Chondrocyte (in vitro differentiated cells): ENCODE measurements around the gene GRB2. TPM values are rescaled to one million over a fixed set of nuclear protein-coding genes. Genes with fewer than 3 reads are reported as not detected.

Experiments
- DNase-seq: peaks from one replicate; pipeline ENCODE4 v3.0.0; 2021; ENCODE audit warnings: mixed read lengths, low spot score
- H3K27ac Mint-ChIP-seq: one replicate; pipeline ENCODE4 v1.8.0; 2021; ENCODE audit warnings: mild to moderate bottlenecking, moderate library complexity, mixed read lengths; ENCODE audit not compliant: unreplicated experiment
- H3K27me3 Mint-ChIP-seq: 2 replicates; pipeline ENCODE4 v1.8.0; 2021; ENCODE audit warnings: low read depth, mixed read lengths
- H3K36me3 Mint-ChIP-seq: 2 replicates; pipeline ENCODE4 v1.8.0; 2021; ENCODE audit warnings: low read depth, mixed read lengths
- H3K4me1 Mint-ChIP-seq: 2 replicates; pipeline ENCODE4 v1.8.0; 2021; ENCODE audit warnings: low read depth, mild to moderate bottlenecking, mixed read lengths
- H3K4me3 Mint-ChIP-seq: one replicate; pipeline ENCODE4 v1.8.0; 2021; ENCODE audit warnings: mild to moderate bottlenecking, moderate library complexity, mixed read lengths; ENCODE audit not compliant: unreplicated experiment
- H3K9me3 Mint-ChIP-seq: 2 replicates; pipeline ENCODE4 v1.8.0; 2021; ENCODE audit warnings: low read depth, mixed read lengths
- CTCF ChIP-seq: fragments of 200-600 bp; sonication (generic); IDR thresholded peaks from 2 replicates; pipeline ENCODE4 v1.5.0; 2021; ENCODE audit warnings: antibody characterized with exemption, mild to moderate bottlenecking, moderate library complexity
- total RNA-seq: library from RNA; stranded (reverse); gene quantifications from 3 replicates; pipeline ENCODE4 v1.2.1, GENCODE V29; 2021

The GRB2 gene
- total RNA-seq, 1 donor from 2014 or later = 79.4 TPM

GRCh38 chr17:75365931-75366275 lies 39.6 kb downstream of the GRB2 start:
- peaks cover 85% of the 10 kb centered on the region for H3K4me1 Mint-ChIP-seq
- no peak overlapping the region for H3K4me3 Mint-ChIP-seq

GRCh38 chr17:75365009-75365930 lies 40.2 kb downstream of the GRB2 start:
- Mint-ChIP-seq H3K27me3 (no peaks in the 10 kb centered on the region), H3K9me3 (no peaks in the 10 kb centered on the region), H3K4me3 (no peak overlapping the region), H3K4me1 (peaks cover 85% of the 10 kb centered on the region), H3K27ac (no peak overlapping the region), H3K36me3 (no peaks in the 10 kb centered on the region)
- DNase-seq = no peak
- no peak for TF ChIP-seq CTCF

More at GRCh38 chr17:75365931-75366275, 39.6 kb downstream of the GRB2 start:
- TF ChIP-seq CTCF = no peak
- Mint-ChIP-seq H3K27me3 (no peaks in the 10 kb centered on the region), H3K27ac (no peak overlapping the region), H3K9me3 (no peaks in the 10 kb centered on the region), H3K36me3 (no peaks in the 10 kb centered on the region)
- no peak for DNase-seq

- no peak for TF ChIP-seq CTCF
- H3K27ac Mint-ChIP-seq = no peak overlapping the region
Measured at GRCh38 chr17:75364078-75364477, 41.4 kb downstream of the GRB2 start.

GRCh38 chr17:75361996-75362395 lies 43.5 kb downstream of the GRB2 start:
- DNase-seq = no peak
- Mint-ChIP-seq H3K4me1 (peaks cover 62% of the 10 kb centered on the region), H3K36me3 (no peaks in the 10 kb centered on the region), H3K9me3 (no peaks in the 10 kb centered on the region), H3K4me3 (no peak overlapping the region), H3K27ac (no peak overlapping the region), H3K27me3 (no peaks in the 10 kb centered on the region)
- TF ChIP-seq CTCF = no peak

More at GRCh38 chr17:75364078-75364477, 41.4 kb downstream of the GRB2 start:
- Mint-ChIP-seq H3K4me1 (peaks cover 78% of the 10 kb centered on the region), H3K9me3 (no peaks in the 10 kb centered on the region), H3K4me3 (no peak overlapping the region), H3K36me3 (no peaks in the 10 kb centered on the region), H3K27me3 (no peaks in the 10 kb centered on the region)
- DNase-seq = no peak

- H3K27me3 Mint-ChIP-seq = no peaks in the 10 kb centered on the region
- H3K27ac Mint-ChIP-seq = no peak overlapping the region
- H3K4me1 Mint-ChIP-seq = peaks cover 58% of the 10 kb centered on the region
Measured at GRCh38 chr17:75361344-75361743, 44.1 kb downstream of the GRB2 start.

More at GRCh38 chr17:75361344-75361743, 44.1 kb downstream of the GRB2 start:
- no peak for TF ChIP-seq CTCF
- DNase-seq = no peak
- Mint-ChIP-seq H3K36me3 (no peaks in the 10 kb centered on the region), H3K4me3 (no peak overlapping the region), H3K9me3 (no peaks in the 10 kb centered on the region)
